Uterus (tissue), 2 donors: ENCODE data around the gene PIP5K1C.

ENCODE experiments used
- POLR2A ChIP-seq, 2 donors: fragments of 450-650 bp; IDR thresholded peaks; one replicate each; pipeline ENCODE4 v1.6.1; 2016; ENCODE audit warnings: antibody characterized with exemption in 2 of 2, mild to moderate bottlenecking in 1 of 2, moderate library complexity in 1 of 2
- TF ChIP-seq, protein P1 (sequence below), 4 experiments: fragments of 200-600 bp in 2 of 4; fragments of 450-650 bp in 2 of 4; sonication (generic) in 2 of 4; IDR thresholded peaks; one replicate each; pipeline ENCODE4 v1.5.1; 2016 to 2019; ENCODE audit warnings: antibody characterized with exemption in 4 of 4, mild to moderate bottlenecking in 2 of 4, moderate library complexity in 1 of 4

DNA sequence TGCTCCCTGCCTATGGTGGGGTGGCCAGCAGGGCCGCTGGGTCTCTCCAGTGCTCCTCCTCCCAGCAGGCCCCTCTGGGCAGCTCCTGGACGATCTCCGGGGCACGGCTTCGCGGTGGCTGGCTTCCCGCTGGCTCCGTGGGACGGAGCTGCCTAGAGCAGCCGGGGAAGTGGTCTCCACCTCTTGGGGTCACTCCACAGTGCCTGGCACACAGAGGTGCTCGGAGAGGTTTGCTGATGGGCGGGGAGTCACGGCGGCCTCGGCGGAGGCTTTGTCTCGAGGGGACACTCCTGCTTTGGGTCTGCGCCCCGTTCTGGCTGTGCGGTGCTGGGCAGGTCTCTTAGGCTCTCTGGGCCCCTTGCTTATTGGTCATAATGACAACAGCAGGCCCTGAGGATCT is 63.8 kb downstream of the PIP5K1C start:
- TF ChIP-seq, protein P1, sequence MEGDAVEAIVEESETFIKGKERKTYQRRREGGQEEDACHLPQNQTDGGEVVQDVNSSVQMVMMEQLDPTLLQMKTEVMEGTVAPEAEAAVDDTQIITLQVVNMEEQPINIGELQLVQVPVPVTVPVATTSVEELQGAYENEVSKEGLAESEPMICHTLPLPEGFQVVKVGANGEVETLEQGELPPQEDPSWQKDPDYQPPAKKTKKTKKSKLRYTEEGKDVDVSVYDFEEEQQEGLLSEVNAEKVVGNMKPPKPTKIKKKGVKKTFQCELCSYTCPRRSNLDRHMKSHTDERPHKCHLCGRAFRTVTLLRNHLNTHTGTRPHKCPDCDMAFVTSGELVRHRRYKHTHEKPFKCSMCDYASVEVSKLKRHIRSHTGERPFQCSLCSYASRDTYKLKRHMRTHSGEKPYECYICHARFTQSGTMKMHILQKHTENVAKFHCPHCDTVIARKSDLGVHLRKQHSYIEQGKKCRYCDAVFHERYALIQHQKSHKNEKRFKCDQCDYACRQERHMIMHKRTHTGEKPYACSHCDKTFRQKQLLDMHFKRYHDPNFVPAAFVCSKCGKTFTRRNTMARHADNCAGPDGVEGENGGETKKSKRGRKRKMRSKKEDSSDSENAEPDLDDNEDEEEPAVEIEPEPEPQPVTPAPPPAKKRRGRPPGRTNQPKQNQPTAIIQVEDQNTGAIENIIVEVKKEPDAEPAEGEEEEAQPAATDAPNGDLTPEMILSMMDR (IDR thresholded peaks at IDR 0.05), result no peak
- no peak for TF ChIP-seq POLR2A (IDR thresholded peaks at IDR 0.05)
